HepG2 (cell line): ENCODE data around the gene LANCL1. TPM values are rescaled to one million over a fixed set of nuclear protein-coding genes. Genes with fewer than 3 reads are reported as not detected.

ENCODE experiments used
- ZNF407 ChIP-seq: sonication (generic); formaldehyde crosslinking; IDR thresholded peaks from one replicate; pipeline ENCODE4 v1.5.1; 2020; ENCODE audit warnings: mild to moderate bottlenecking, missing genetic modification reagents; ENCODE audit errors: not compliant biosample characterization
- polyA plus RNA-seq, 8 experiments: library from polyadenylated mRNA; depleted of rRNA in 3 of 8; stranded (reverse) in 7 of 8; unstranded in 1 of 8; fragments of >200 nt; fragmentation: Illumina TruSeq in 4 of 8; extraction: Trizol in 4 of 8; gene quantifications; 2 replicates each; pipeline versions ENCODE4 v1.2.1 to v1.2.3, GENCODE V29; 2011 to 2016; ENCODE audit warnings: low read depth in 4 of 8, missing spikeins in 1 of 8, mixed read lengths in 1 of 8; ENCODE audit not compliant: insufficient read depth in 1 of 8
- total RNA-seq, 5 experiments: library from RNA; depleted of rRNA; stranded (reverse); fragments of >200 nt; fragmentation: Illumina TruSeq; extraction: Trizol; gene quantifications; 2 replicates each; pipeline ENCODE4 v1.2.3, GENCODE V29; 2016; ENCODE audit warnings: low read depth in 1 of 5
- TF ChIP-seq, protein P1 (sequence below): sonication (generic); formaldehyde crosslinking; IDR thresholded peaks from 2 replicates; pipeline ENCODE4 v1.4.0; 2020; ENCODE audit warnings: missing genetic modification reagents, mild to moderate bottlenecking, borderline replicate concordance

The LANCL1 gene
- total and polyA plus RNA-seq, 2 of the 13 experiments (the other 11 are each of a cell fraction or from before 2014, with no cell fraction given) = 53.5 to 67.7 TPM

DNA sequence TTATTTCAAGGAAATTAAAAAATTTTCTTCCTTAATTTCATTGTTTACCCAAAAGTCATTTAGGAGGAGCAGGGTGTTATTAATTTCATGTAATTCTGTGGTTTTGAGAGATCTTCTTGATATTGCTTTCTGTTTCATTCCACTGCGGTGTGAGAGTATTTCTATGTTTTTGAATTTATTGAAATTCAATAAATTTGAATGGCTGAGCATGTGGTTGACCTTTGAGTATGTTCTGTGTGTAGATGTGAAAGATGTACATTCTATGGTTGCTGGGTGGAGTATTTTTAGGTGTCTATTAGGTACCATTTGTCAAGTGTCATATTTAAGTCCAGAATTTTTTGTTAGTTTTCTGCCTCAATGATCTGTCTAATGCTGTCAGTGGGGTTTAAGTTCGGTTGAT, 39.4 kb upstream of the LANCL1 start (continued):
- TF ChIP-seq ZNF407 (CRISPR knock-in tag) = no peak
- TF ChIP-seq, protein P1, sequence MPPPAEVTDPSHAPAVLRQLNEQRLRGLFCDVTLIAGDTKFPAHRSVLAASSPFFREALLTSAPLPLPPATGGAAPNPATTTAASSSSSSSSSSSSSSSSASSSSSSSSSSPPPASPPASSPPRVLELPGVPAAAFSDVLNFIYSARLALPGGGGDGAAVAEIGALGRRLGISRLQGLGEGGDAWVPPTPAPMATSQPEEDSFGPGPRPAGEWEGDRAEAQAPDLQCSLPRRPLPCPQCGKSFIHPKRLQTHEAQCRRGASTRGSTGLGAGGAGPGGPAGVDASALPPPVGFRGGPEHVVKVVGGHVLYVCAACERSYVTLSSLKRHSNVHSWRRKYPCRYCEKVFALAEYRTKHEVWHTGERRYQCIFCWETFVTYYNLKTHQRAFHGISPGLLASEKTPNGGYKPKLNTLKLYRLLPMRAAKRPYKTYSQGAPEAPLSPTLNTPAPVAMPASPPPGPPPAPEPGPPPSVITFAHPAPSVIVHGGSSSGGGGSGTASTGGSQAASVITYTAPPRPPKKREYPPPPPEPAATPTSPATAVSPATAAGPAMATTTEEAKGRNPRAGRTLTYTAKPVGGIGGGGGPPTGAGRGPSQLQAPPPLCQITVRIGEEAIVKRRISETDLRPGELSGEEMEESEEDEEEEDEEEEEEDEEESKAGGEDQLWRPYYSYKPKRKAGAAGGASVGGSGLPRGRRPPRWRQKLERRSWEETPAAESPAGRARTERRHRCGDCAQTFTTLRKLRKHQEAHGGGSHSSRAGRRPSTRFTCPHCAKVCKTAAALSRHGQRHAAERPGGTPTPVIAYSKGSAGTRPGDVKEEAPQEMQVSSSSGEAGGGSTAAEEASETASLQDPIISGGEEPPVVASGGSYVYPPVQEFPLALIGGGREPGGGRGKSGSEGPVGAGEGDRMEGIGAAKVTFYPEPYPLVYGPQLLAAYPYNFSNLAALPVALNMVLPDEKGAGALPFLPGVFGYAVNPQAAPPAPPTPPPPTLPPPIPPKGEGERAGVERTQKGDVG (CRISPR knock-in tag) = no peak
